ENCODE data around the gene ARL15. TPM values are rescaled to one million over a fixed set of nuclear protein-coding genes. Genes with fewer than 3 reads are reported as not detected.
A peak's percentile ranks its signal among the peaks of the same experiment; 100 is the strongest.

ARL15 gene
- total and polyA plus RNA-seq, 2 of the 4 experiments (the other 2 are of a cell fraction): 7.3 to 19.2 TPM

- DNase-seq (peak; percentile 36), ATAC-seq (ENCODE audit: low read depth) (peak; percentile 48)
- H4K91ac ChIP-seq (ENCODE audit: insufficient read depth, low read depth, low read length): no peak overlapping the region
- in situ Hi-C loops (cut with MboI; ENCODE audit: low sequenced_read_pairs): no loop called here
- intact Hi-C loops (cut with micrococcal nuclease): loop anchor here (5.0 kb wide), 1 partner anchor 36 kb away; no protein-coding TSS in a partner anchor
- H4K5ac ChIP-seq (ENCODE audit: low read depth, low read length): no peak overlapping the region
- H2AFZ ChIP-seq (replicated peaks; ENCODE audit: low read length, poor library complexity): no peak overlapping the region
- H3K18ac ChIP-seq (ENCODE audit: low read depth, low read length): no peak overlapping the region
- H3K56ac ChIP-seq (ENCODE audit: extremely low read depth, insufficient read depth, low read length): no peak overlapping the region
- no peaks in the 10 kb centered on the region for H4K20me1 ChIP-seq (ENCODE audit: insufficient read depth, low read length)
- H2BK20ac ChIP-seq (ENCODE audit: low read depth, low read length): no peak overlapping the region
- ChIA-PET CTCF (no interaction called here), POLR2A (ENCODE audit: unreplicated experiment) (no interaction called here)
- no peaks in the 10 kb centered on the region for H3K36me3 ChIP-seq (ENCODE audit: control insufficient read depth, insufficient read depth, low read length)
- no peaks in the 10 kb centered on the region for H3K79me1 ChIP-seq (ENCODE audit: low read depth in 1 of 2, low read length in 2 of 2)
- H2BK120ac ChIP-seq (ENCODE audit: low read depth, low read length): no peak overlapping the region
- no peak overlapping the region for H3K27ac ChIP-seq (ENCODE audit: insufficient read depth, low read length)
- H3K4me2 ChIP-seq (ENCODE audit: low read depth, low read length): no peak overlapping the region
- no peak overlapping the region for H2AK5ac ChIP-seq (ENCODE audit: low read depth, low read length)
- WGBS, 2 experiments (ENCODE audit: extremely low coverage in 2 of 2, insufficient read length in 1 of 2): 79% methylated on average over 2 of the region's 3 CpGs; no CpG with 5 or more reads in 1 of the 2 experiments
- peak overlapping the region; percentile 19; the same call in 1 of the 2 replicates for H3K14ac ChIP-seq (replicated peaks; ENCODE audit: low read depth, low read length)
- no peak overlapping the region; a peak in 1 of 4 replicates for H4K8ac ChIP-seq (ENCODE audit: low read depth in 2 of 2, low read length in 2 of 2)
- TF ChIP-seq RAD21 (IDR thresholded peaks at IDR 0.05; ENCODE audit: low read length) (no peak), RFX5 (IDR thresholded peaks at IDR 0.05; ENCODE audit: low read depth, low read length) (no peak), BHLHE40 (IDR thresholded peaks at IDR 0.05; ENCODE audit: low read depth, low read length) (no peak), FOS (IDR thresholded peaks at IDR 0.05; ENCODE audit: low read depth, low read length) (no peak), CEBPB (IDR thresholded peaks at IDR 0.05; ENCODE audit: low read depth, low read length) (no peak), ELK1 (IDR thresholded peaks at IDR 0.05; ENCODE audit: borderline replicate concordance, low read depth, low read length) (no peak), MXI1 (IDR thresholded peaks at IDR 0.05; ENCODE audit: borderline replicate concordance, low read depth, low read length) (no peak), NFE2L2 (IDR thresholded peaks at IDR 0.05; ENCODE audit: low read depth, low read length) (no peak), POLR2A (IDR thresholded peaks at IDR 0.05; ENCODE audit: low read depth, low read length) (no peak), CHD1 (IDR thresholded peaks at IDR 0.05; ENCODE audit: low read depth, low read length) (no peak), RCOR1 (IDR thresholded peaks at IDR 0.05; ENCODE audit: insufficient replicate concordance, low read length) (no peak), CTCF (conservative IDR thresholded peaks at IDR 0.05; ENCODE audit: low read depth, low read length) (no peak), MAFK (IDR thresholded peaks at IDR 0.05; ENCODE audit: low read depth, low read length) (no peak), SMC3 (IDR thresholded peaks at IDR 0.05; ENCODE audit: low read depth, low read length) (no peak)
- H3K4me3 ChIP-seq (ENCODE audit: insufficient read depth, low read depth, low read length): no peak overlapping the region
- no peak overlapping the region for H2BK5ac ChIP-seq (ENCODE audit: low read depth, low read length, poor library complexity, severe bottlenecking)
- no peak overlapping the region for H2BK15ac ChIP-seq (ENCODE audit: low read depth, low read length)
- H3K27me3 ChIP-seq (ENCODE audit: control insufficient read depth, insufficient read depth, low read length): no peaks in the 10 kb centered on the region
- no peak overlapping the region for H3K23ac ChIP-seq (ENCODE audit: low read depth, low read length)
- dilution Hi-C loops (cut with HindIII; ENCODE audit: low sequenced_read_pairs, unreplicated experiment): no loop called here
- H3K9ac ChIP-seq (ENCODE audit: low read depth, low read length): no peak overlapping the region
- no peaks in the 10 kb centered on the region for H3K9me1 ChIP-seq (ENCODE audit: insufficient read depth, low read length)
- no peak overlapping the region for H2AK9ac ChIP-seq (replicated peaks; ENCODE audit: low read depth, low read length, poor library complexity)
- no peak overlapping the region for H3K4ac ChIP-seq (ENCODE audit: low read depth, low read length)
- no peaks in the 10 kb centered on the region for H3K9me3 ChIP-seq (ENCODE audit: control insufficient read depth, insufficient read depth, low read length)
- H3K4me1 ChIP-seq (ENCODE audit: control insufficient read depth, insufficient read depth, low read length): peaks cover 6% of the 10 kb centered on the region
- no TSS peak for BruUV-seq (replicated peaks)
These were observed 194.5 kb downstream of the ARL15 start for GRCh38 chr5:54115735-54116403.
